Measurements from ENCODE around the gene ICE2. TPM values are rescaled to one million over a fixed set of nuclear protein-coding genes. Genes with fewer than 3 reads are reported as not detected.
A peak's percentile ranks its signal among the peaks of the same experiment; 100 is the strongest.

ICE2 gene
- polyA plus RNA-seq, 4 donors = 79.7 to 98.0 (median 91.8) TPM

DNA sequence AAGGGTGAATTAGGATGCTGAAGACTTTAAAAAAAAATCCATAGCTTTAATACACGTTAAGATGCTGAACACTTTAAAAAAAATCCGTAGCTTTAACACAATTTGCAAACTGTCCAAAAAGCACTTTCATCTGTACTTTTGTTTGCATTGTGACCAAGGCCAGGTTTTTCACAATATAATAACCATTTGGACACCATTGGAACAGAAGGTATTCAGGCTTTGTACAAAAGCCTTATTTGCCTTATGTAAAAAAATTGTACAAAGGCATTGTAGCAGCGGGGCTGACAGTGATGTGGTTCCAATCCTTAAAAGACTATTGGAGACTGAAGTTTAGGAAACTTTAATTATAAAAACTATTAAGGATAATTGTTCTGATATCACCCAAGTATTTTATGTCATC is 15.2 kb upstream of the ICE2 start:
- no peak for DNase-seq (ENCODE audit: low read depth in 4 of 4, low spot score in 3 of 4)

DNA sequence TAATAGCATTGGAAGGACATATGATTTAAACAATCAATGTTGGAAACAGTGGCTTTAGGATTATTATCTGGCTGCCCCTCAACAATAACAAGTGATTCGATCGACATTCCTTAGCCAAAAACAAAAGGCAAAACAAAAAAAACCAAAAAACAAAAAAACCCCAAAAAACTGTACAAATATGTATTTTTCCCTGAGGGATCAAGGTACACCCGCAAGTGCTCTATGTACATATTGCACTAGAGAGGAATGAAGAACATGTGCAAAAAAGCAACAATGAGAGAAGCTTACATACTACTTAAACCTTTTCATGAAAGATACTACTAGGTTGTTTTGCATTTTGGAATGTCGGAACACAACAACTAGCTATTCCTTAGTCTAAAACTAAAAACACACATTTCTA is 14.2 kb upstream of the ICE2 start:
- no peak for DNase-seq (ENCODE audit: low read depth in 4 of 4, low spot score in 3 of 4)

DNA sequence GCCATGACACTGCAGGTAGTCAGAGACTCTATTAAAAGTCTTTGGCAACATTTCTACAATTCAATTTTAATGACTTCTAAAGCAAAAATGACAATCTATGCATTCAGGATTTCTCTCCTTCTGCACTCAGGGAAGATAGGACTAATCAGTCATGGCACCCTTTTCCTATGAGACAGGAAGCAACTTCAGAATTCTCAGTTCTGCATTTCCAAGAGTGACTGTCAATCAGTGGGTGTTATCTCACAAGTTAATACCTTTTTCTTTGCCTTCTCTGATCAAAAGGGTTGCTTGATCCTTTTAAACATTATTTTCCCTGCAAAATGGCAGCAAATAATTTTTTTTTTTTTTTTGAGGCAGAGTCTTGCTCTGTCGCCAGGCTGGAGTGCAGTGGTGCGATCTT is 7.8 kb upstream of the ICE2 start:
- DNase-seq (ENCODE audit: low read depth in 4 of 4, low spot score in 3 of 4) = no peak

DNA sequence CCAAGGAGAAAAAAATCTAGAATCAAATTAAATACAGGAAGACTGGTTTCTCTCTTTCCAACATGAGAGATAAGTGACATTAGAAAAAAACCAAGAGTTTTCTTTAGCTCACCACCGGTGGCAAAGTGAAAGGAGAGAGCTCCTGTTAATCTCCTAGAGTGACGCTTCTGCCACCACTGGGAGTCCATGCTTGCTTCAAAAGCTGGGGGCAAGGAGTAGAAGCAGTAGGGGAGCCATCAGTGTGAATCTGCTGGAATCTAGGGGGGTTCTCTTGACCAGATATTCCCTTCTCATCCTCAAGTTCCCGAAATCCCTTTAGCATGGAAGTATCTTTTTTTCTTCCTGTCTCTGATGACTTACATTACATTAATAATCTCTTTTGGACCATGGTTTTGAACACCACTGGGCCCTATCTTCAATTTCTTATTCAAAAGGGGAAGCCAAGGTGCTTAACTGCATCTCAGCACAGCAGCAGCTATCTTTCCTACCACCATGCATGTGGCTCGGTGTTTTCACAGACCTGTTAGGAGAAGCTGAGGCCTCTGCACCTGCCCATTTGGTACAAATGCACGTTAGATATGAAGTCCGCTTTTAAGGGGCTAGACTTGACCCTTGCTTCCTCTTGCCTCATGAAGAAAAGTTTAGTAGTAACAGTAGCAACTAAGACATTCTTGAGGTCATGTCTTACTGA is 6.6 kb upstream of the ICE2 start:
- DNase-seq (ENCODE audit: low read depth in 4 of 4, low spot score in 3 of 4) = no peak

DNA sequence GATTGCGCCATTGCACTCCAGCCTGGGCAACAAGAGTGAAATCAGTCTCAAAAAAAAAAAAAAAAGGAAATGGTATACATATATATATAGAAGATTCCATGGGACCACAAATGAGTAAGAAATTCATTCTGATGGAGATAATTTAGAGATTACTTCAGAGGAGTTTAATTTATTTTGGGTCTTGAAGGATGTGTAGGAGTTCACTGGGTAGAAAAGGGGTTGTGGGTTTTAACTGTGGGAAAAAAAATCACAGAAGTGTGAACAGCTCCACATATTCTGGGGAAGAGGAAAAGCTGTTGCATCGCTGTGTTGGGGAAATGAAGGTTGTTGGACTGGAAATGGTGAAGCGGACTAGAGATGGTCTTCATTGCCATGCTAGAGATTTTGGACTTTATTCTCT is 4.1 kb upstream of the ICE2 start:
- DNase-seq (ENCODE audit: low read depth in 4 of 4, low spot score in 3 of 4) = no peak

GRCh38 chr15:60480888-60481287 is 1.9 kb upstream of the ICE2 start:
- no peak for DNase-seq (ENCODE audit: low read depth in 4 of 4, low spot score in 3 of 4)

DNA sequence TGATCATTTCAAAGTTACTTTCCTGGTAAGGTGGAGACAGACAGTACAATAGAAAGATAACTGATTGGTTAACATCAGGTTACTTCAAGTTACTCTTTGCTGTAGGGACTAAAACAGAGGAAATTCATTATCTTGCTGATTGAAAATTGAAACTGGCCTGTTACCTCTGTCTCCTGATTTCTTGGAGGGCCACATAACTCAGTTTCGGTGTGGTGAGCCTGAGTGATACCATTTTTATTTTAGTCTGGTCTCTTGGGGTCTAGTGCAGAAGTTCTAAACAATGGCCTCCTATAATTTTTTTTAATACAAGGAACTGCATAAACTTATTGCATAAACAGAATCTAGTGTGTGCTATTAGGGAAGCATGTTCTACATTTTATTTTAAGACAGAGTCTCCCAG is 1.2 kb upstream of the ICE2 start:
- no peak for DNase-seq (ENCODE audit: low read depth in 4 of 4, low spot score in 3 of 4)

DNA sequence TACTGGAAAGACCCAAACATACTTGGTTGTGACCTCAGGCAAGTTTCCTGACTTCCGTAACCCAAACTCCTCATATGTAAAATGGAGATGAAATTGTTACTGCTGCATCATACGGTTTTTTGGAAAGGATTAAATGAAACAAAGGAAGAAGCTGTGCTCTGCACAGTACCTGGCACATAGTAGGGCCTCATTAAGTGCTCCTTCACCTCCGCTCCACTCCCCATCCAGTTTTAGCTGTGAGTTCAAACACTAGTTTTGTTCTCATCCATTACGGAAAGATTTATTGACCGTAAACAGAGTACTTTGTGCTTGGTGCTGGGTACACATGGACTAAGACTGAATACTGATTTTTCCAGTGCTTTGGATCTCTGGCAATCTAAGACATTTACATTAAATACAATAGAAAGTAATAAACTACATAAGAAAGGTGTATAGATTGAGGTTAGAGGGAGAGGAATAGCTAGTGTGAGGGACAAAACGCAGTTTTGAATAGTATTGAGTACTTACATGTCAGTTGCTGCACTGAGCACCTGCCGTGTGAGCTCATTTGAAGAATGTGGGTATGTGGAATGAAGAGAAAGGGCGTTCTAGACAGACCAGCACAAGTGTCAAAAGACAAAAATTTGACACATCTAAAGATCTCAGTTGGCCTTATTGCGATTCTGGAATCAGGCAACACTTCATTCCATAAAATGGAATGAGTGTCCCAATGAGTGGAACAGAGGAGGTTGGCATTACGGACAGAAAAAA is 594 bp upstream of the ICE2 start:
- DNase-seq (ENCODE audit: low read depth in 4 of 4, low spot score in 3 of 4) = peak in 2 of 4 donors; percentile 4 to 5

DNA sequence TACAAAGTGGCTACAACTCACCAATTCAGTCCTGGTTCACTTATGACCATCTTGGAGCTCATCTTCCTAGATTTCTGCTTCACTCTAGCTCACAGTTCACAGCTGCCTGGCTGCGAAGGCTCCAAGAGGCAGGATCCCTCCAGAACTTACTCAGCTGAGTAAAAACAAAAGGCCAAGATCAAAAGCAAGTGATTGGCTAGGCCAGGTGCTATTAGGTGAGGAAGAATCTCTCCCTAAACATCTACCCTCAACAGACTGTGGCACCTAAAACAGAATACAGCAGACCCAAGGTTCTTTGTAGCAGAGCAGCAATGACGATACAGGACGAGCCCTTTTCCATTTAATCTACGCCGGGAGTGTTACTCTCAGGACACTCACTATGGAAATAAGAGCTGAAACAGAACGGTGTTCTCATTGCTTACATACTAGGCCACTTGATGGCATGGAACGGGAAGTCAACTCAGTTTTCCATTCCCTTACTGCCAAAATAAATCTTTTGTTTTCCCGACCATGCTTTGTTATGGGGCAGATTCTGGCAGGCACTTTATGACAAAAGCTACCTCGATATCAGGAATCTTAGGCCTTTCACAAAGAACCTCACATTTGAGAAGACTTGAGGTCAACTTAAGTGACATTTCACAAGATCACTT is 901 bp downstream of the ICE2 start:
- DNase-seq (ENCODE audit: low read depth in 4 of 4, low spot score in 3 of 4) = peak in 3 of 4 donors; percentile 16 to 31 (median 28)

DNA sequence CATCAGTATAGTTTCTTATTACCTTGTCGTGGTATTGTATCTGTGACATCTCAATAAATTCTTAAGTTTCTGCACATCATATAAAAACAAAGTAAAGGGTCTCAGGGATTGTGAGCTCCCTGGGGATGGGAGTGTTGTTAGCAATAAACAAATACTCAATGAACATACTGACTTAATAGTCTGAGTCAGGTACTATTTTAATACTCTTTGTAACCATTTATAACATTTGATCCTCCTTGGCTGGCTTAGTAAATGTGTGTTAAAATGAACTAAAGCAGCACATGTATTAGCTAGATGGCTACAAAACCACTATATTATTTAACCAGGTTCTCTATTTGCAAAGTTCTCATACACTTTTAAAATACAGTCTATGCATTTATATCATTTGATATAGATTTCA is 1.8 kb downstream of the ICE2 start:
- DNase-seq (ENCODE audit: low read depth in 4 of 4, low spot score in 3 of 4) = no peak

- DNase-seq (ENCODE audit: low read depth in 4 of 4, low spot score in 3 of 4) = no peak
These were observed 2.2 kb downstream of the ICE2 start for GRCh38 chr15:60476713-60477112.

- no peak for DNase-seq (ENCODE audit: low read depth in 4 of 4, low spot score in 3 of 4)
These were observed 5.8 kb downstream of the ICE2 start for GRCh38 chr15:60473135-60473534.

- no peak for DNase-seq (ENCODE audit: low read depth in 4 of 4, low spot score in 3 of 4)
These were observed 7.6 kb downstream of the ICE2 start for GRCh38 chr15:60471314-60471713.

DNA sequence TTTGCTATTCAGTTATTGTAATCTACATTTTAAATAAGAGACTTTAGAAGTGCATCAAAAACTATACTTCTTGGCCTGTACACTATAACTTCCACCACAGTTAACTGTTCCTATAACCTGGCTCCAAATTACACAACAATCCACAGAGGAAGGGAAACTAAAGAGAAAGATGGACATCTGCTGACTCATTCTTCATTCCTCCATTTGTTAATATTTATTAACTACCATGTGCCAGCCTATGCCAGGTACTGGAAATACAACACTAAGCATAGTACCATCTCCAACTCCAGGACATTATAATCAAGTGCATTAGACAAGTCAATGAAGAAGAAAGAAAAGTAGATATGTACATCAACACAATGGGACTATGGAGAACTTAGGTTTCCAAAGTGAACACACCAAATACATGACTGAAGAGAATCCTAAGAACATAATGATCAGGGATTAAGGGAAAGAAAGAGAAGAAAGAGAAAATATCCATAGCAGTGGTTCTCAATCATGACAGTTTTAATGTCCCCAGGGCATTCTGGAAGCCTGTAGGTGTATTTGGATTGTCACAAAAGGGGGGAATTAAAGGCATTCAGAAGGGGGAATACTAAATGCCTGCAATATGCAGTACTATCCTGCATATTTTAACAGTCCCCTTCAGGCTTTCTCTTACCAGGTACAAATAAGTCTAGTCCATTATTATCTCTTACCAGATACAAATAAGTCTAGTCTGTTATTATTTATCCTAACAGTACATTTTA is 8.9 kb downstream of the ICE2 start:
- no peak for DNase-seq (ENCODE audit: low read depth in 4 of 4, low spot score in 3 of 4)

- no peak for DNase-seq (ENCODE audit: low read depth in 4 of 4, low spot score in 3 of 4)
These were observed 13.9 kb downstream of the ICE2 start for GRCh38 chr15:60464836-60465630.

GRCh38 chr15:60462027-60462426 is 16.9 kb downstream of the ICE2 start:
- no peak for DNase-seq (ENCODE audit: low read depth in 4 of 4, low spot score in 3 of 4)

- no peak for DNase-seq (ENCODE audit: low read depth in 4 of 4, low spot score in 3 of 4)
These were observed 18.0 kb downstream of the ICE2 start for GRCh38 chr15:60460931-60461330.

- DNase-seq (ENCODE audit: low read depth in 4 of 4, low spot score in 3 of 4) = no peak
These were observed 20.2 kb downstream of the ICE2 start for GRCh38 chr15:60458721-60459120.

DNA sequence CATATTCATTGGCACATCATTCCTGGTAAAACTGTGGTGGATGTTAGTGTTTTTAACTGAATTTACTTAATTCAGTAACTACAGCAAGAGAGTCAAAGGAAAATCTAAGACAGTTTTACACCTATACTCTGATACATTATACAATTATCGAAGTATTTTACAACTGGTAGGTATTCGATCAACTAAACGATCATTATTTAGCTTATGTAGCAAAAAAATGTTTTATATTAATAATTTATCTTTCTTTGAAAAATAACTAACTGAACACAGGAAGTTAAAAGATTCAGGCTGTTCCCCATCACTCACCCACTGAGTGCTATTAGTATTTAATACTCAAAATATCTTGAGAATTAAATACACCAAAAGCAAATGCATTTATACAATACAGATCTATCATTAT is 21.0 kb downstream of the ICE2 start:
- DNase-seq (ENCODE audit: low read depth in 4 of 4, low spot score in 3 of 4) = no peak

- DNase-seq (ENCODE audit: low read depth in 4 of 4, low spot score in 3 of 4) = no peak
These were observed 24.1 kb downstream of the ICE2 start for GRCh38 chr15:60454824-60455223.

All from right renal pelvis (tissue), 4 donors.